Left colon (tissue), 2 donors: ENCODE data around the gene PHTF2. TPM values are rescaled to one million over a fixed set of nuclear protein-coding genes. Genes with fewer than 3 reads are reported as not detected.

Source experiments
- ATAC-seq: fragments of 200-7000 bp; cut with Tn5 transposase; one replicate; pipeline ENCODE4 v1.9.1; 2020; ENCODE audit warnings: mild to moderate bottlenecking, moderate library complexity
- DNase-seq, 2 donors: peaks; one replicate each; pipeline ENCODE4 v3.0.0-alpha.2; 2020
- intact Hi-C, 2 donors: fragments of 100-400 bp; cut with DNase I in 1 of 2; cut with micrococcal nuclease in 1 of 2; formaldehyde crosslinking; loops; one replicate each; pipeline versions ENCODE4 v1.11.2 to v1.14.0; 2022; cut with DNase I, micrococcal nuclease
- total RNA-seq, 2 donors: library from RNA; stranded (reverse); fragmentation: NEBNext Ultra II Directional; extraction: Animal tissue kit (Norgen Biotek cat#: 25700); gene quantifications; one replicate each; pipeline ENCODE4 v1.2.1, GENCODE V29; 2021
- donor health status: DM: no; HTN: no; CAD: no.
- donor health status: DM: yes; HTN: yes; CAD: no.

PHTF2 gene
- total RNA-seq, 2 donors from 2014 or later = 10.6 to 11.3 TPM

DNA sequence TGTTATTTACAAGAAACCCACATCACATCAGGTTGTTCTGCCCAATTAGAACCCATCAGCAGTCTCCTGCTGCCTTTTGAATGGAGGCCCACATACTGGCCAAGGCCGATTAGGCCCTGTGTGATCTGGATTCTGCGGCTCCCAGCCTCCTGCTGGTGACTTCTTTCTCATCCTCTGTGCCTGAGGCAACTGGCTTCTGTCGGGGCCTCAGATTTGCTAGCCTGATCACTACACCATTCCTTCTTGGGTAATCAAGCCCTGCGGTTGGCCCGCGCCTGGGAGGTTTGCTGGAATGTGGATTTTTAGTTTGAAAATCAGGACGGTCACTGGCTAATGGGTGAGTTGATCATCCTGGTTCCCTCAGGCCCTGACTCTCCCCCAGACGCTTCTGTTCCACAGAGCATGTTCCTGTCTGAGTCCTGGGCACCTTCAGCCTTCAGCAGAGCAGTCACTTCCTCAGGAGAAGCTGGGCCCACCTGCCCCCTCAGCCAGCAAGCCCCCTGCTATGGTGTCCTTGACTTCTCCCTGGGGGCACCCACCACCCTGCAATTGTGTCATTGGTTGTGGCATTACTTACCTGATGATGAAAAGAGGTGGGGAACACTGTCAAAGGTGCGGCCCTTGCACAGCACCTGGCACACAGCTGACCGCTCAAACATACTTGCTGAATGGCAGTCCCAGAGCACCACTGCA is 207.6 kb downstream of the PHTF2 start:
- no peak for DNase-seq
- intact Hi-C loops = no loop called here
- no peak for ATAC-seq

Other genes with a start within 250 kb of the PHTF2 start
- gene RSBN1L, start 102.3 kb upstream of the PHTF2 start, total RNA-seq = 10 to 100 TPM; 20.8 to 22.5 TPM
- 10 to 100 TPM; 18.3 to 20.3 TPM for gene TMEM60, start 339 bp upstream of the PHTF2 start, total RNA-seq